HG03064 (cell line): ENCODE results near the gene TOR2A.

Experiments used
- ATAC-seq: cut with Tn5 transposase; IDR thresholded peaks from one replicate; pipeline ENCODE4 v1.9.1; 2021; ENCODE audit warnings: low read depth; ENCODE audit not compliant: unreplicated experiment

The TOR2A gene

DNA sequence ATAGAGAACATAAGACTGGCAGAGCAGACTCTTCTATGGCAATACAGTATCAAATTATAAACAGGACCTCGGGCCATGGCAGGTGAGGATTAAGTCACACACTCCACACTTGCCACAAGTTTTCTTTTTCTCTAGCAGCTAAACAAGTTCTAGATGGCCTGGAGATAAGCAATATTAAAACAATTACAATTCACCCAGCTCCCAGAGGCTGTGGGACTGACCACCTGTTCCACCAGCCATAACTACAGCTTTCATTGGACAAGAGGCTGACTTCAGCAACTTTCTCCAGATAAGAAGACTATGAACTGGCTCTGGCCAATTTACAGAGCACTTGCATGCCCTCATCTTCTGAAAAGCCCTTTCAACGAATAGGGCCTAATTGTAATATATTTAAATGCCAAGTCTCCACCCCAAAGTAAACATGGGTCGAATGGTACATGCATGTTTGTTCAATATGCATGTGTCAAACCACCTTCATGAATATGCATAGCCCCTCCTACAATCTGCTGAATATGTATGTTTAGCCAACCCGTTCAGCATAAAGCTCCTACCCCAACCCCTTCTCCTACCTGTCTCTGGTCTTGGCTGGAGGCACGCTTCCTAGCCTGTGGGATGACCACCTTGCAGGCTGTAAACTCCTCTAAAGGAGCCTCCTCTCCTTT is 34.4 kb downstream of the TOR2A start:
- ATAC-seq: no peak

DNA sequence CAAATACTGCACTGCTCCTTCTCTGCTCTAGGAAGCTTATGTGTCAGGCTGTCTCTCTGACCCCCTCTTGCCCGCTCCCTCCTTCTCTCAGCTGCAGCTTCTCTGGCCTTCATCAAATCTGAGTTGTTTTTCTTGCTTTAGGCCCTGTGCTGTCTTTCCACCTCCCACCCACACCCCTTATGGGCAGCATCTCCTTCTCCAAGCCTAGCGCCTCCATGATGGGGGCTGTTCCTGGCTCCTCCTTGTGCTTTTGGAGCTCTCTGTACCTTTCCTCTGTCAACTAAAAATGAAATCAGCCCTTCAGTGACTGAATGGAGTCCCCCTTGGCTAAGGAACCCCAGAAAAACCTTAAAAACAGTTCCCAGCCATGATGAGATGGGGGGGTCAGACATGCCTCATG is 35.0 kb downstream of the TOR2A start:
- ATAC-seq: no peak

DNA sequence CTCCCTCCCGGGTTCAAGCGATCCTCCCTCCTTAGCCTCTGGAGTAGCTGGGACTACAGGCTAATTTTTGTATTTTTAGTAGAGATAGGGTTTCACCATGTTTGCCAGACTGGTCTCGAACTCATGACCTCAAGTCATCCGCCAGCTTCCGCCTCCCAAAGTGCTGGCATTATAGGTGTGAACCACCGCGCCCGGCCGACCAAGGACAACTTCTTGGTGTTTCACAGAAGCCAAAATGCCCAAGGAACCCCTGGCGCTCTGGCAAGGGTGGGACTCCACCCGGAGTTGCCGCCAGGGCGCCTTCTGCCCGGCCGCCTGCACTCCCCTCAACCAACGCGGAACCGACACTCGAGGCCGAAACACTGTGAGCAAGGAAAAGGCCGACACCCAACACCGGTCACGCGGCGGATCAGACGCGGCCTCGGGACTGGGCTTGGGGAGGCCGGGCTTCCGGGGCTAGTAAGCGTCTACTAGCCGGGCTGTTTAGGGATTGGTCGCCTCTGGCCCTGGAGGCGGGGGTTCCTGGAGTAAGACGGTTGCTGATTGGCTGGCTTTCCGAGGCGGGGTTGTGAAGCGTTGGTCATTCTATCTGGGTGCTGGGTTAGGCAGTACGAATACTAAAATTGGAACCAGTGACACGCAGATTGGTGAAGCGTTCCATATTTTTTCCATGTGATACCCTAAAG is 36.0 kb downstream of the TOR2A start:
- peak; percentile 84 for ATAC-seq

DNA sequence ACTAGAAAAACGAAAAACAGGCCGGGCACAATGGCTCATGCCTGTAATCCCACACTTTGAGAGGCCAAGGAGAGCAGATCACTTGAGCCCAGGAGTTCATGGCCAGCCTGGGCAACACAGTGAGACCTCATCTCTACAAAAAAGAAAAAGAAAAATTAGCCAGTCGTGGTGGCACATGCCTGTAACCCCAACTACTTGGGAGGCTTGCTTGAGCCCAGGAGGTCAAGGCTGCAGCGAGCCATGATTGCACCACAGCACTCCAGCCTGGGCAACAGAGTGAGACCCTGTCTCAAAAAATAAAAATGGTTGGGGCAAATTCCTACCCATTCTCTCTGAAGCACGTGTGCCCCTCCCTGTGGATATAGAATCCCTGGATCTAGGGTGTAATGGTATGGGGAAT is 36.7 kb downstream of the TOR2A start:
- ATAC-seq: no peak

DNA sequence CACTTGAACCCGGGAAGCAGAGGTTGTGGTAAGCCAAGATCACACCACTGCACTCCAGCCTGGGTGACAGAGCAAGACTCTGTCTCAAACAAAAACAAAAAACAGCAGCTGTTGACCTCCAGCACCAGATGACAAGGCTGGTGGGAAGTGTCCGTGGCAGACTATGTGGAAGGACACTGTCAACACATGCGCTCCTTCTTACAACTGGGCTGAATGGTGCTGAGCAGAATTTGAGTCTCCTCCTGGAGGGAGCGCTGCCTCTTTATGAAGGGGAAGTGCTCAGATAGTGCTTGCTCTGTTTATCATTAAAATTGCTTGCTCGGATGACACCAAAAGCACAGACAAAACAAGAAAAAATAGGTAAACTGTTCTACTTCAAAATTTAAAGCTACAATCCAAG is 37.5 kb downstream of the TOR2A start:
- no peak for ATAC-seq

DNA sequence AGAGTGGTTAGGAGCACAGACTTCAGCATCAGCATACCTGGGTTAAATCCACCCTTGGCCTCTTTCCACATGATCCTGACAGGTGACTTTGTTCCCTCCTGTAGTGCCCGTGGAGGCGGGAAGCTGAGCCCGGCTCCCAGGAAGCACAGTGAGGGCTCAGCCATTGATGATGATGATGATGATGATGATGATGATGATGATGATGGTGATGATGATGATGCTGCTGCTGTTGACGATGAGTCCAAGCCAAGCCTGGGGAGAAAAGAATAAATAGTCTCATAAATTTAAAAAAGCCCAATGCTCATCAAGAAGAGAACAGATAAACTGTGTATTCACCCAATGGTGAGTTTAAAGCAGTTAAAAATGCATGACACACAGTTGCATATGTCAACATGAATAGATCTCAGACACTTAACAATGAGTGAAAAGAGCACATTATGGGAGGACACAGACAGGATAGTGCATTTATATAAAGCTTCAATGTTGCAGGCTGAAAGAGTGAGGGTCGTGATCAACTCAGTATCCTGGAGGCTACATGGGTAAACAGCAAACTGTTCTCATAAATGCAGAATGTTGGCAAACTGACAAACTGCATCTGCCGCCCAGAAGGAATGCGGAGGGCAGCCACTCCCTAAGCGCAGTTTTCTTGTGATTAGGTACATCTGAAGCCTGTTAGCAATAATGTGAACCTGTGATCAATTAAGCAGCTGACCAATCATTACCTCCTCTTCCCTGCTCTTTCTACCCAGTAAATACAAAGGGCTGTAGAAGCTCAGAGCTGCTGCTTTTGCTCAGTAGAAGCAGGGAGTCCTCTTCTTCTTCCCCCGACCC is 40.0 kb downstream of the TOR2A start:
- ATAC-seq: no peak

DNA sequence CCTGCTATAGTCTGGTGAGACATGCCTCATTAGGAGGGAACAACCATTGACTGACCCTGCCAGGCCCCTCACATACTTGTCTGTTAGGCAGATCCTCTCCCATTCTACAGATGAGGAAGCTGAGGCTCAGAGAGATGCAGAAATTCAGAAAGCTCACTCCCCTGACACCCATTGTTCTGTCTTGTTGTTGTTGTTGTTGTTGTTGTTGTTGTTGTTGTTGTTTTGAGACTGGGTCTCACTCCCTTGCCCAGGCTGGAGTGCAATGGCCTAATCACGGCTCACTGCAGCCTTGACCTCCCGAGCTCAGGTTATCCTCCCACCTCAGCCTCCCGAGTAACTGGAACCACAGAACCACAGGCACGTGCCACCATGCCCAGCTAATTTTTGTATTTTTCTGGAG is 41.4 kb downstream of the TOR2A start:
- ATAC-seq: no peak

DNA sequence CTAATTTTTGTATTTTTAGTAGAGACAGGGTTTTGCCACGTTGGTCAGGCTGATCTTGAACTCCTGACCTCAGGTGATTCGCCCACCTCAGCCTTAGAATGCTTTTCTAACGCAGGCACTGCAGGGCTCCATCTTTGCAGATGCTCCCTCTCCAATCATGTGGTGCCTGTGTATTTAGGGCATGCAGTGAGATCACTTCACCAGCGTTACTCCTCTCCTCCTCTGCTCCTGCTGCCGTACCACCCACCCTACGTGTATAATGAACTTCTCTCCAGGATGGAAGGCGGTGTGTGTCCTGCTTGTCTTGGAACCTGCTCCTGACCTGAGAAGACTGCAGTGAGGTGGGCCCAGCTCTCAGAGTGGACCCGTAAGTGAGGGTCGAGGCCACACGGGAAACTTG is 42.0 kb downstream of the TOR2A start:
- no peak for ATAC-seq

DNA sequence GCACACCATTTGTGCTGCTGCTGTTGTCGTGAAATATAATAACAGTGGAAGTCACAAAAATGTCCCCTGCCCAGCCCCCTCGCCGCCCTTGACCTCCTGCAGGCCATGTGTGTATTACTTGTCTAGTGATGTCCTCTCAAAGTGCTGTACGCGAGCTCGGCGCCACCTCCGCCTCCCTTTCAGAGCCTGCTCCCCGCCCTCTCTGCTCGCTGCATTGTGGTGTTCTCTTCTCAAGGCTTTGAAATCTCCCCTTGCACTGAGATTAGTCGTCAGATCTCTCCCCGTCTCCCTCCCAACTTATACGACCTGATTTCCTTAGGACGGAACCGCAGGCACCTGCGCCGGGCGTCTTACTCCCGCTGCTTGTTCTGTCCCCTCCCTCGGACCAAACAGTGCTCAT is 43.0 kb downstream of the TOR2A start:
- no peak for ATAC-seq

DNA sequence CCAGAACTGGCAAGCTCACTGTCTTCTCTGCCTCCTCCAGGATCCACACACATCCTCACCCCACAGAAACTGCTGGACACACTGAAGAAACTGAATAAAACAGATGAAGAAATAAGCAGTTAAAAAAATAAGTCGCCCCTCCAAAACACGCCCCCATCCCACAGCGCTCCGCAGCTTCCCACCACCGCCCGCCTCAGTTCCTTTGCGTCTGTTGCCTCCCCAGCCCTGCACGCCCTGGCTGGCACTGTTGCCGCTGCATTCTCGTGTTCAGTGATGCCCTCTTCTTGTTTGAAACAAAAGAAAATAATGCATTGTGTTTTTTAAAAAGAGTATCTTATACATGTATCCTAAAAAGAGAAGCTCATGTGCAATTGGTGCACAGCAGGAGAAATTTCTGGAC is 44.4 kb downstream of the TOR2A start:
- ATAC-seq: no peak

DNA sequence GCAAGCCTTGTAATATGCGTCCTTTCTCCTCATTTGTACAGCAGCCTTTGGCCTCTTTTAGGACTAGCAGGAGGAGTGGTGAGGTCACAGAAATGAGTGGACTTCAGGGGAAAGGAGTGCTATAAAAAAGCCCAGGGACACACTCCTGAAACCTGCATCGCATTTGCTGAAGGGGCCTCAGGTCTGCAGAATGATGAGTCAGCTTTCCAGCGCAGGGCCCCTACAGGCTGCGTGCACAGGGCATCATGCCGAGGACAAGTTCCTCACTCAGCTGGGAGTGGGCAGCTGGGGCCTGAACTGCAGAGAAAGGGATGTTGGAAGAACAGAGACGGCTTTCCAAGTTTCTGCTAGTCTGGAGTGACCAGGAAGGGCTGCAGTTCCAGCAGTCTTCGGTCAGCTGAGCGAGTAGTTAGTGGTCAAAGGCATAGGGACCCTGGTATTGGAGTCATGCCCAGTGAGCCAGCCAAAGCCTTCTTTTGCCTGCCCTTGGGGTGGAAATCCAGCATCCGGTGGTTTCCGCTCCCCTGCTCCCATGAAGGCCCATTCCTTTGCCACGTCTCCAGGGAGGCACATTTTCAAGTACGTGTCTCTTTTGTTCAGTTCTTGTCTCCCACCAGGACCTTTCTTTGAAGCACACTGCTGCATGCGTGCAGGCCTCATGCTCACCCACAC is 45.6 kb downstream of the TOR2A start:
- ATAC-seq: no peak

DNA sequence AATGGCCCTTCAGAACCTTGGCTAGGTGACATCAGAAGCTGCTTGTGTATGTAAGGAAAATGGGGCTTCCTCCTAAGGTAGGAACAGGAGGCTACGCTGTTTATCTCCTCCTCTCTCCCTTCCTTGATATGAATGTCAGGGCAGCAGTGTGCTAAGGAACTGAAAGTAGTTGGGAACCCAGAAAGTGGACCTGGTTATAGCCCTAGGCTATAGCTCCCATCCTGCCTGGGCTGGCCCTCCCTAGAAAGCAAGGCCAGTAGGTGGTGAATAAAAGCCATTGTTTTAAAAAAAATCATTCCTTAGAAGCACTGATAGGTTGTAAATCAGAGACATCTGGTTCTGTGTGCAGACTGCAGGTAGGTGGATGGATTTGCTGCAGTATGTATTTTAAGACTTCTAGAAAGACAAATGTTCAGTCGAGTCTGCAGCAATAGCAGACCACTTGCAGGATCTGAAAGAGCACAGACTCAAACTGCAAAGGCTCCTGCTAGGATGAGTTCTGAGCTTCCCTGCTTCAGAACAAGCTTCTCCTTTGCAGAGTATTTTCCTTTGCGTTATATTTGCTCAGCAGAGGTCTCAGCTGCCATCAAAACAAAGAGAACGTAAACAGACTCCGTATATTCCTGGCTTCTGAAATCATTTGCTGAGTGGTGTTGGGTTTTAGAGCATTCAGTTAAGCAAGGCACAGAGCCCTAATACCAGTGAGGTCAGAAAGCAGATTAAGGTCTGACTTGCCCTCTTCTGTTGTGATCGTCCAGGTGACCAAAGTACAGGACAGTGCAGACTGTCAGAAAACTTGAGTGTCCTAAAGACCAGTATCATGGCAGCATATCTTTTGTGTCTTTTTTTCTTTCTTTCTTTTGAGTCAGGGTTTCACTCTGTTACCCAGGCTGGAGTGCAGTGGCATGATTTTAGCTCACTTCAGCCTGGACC is 48.4 kb downstream of the TOR2A start:
- no peak for ATAC-seq

DNA sequence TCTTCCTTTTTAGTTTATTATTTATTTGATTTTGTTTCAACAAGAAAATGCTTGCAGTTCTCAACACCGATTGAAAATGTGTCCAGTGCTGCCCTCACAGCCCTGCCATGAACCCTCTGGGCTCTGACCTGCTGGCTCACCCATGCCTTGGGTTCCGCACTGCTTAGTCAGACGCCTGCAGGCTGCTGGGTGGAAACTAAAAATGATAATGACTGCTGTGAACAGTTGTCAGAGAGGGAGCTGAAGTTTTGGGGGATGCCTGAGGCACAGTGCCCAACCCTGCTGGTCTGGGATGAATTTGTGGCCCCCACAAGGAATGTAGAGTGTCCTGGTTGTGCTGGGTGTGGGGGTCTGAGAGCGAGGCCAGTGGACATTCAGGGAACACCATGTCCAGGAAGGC is 50.5 kb downstream of the TOR2A start:
- ATAC-seq: no peak

DNA sequence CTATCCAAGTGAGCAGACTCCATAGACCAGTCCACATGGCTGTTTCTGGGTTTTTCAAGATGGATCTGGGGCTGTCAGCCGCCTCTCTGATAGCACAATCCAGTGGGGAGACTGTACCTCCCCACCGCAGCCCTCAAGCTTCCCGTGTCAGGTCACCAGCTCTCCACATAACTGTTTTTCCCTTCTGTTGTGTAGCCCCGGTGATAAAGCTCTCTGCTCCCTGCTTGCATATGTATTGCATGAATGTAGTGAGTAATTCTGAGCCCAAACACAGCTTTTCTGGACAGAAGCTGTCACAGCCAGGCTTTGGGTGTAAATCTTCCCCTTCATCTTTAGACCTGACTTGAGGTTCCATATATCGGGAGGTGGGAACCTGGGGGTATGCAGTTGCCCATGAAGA is 51.4 kb downstream of the TOR2A start:
- ATAC-seq: no peak

DNA sequence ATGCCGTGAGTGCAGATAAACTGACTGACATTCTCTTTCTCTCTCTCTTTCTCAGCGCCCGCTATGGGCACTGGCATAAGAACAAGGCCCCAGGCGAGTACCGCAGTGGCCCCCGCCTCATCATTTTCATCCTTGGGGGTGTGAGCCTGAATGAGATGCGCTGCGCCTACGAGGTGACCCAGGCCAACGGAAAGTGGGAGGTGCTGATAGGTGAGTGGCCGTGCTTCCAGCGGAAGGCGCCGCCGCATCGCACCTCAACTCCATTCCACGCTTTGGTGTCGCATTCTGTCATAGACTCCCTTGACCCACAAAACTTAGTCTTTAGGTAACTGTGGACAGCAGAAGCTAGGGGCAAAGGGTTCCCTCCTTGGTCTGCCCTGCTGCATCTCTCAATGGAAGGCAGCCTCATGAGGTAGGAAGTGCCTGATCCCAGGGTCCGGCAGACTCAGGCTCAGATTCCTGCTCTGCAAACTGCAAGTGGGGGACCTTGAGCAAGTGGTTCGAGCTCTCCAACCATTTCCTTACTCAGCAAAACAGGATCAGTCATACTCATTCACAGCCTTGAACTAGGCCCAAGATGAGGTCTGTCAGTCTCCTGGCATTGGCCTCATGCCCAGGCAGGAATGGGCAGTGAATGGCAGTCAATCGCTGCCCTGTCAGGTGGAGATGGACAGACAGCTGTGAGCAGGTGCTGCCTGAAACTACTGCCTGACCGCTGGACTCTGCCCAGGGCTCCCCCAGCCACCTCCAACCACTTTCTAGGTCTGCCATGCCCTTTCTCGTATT is 52.5 kb downstream of the TOR2A start:
- no peak for ATAC-seq
